OCI-LY3 (cell line): ENCODE results near the gene HIVEP2.

Source experiments
- EZH2phosphoT487 ChIP-seq: fragments of 200-600 bp; shearing (Covaris generic); IDR thresholded peaks from 2 replicates; pipeline ENCODE4 v1.6.1; 2018; ENCODE audit warnings: antibody characterized with exemption, mixed run types, low read depth
- TF ChIP-seq, protein P1 (sequence below): fragments of 200-600, 300-600 bp; sonication (generic); IDR thresholded peaks from 2 replicates; pipeline ENCODE4 v1.5.1; 2014; ENCODE audit warnings: antibody characterized with exemption, low read length, low read depth

DNA sequence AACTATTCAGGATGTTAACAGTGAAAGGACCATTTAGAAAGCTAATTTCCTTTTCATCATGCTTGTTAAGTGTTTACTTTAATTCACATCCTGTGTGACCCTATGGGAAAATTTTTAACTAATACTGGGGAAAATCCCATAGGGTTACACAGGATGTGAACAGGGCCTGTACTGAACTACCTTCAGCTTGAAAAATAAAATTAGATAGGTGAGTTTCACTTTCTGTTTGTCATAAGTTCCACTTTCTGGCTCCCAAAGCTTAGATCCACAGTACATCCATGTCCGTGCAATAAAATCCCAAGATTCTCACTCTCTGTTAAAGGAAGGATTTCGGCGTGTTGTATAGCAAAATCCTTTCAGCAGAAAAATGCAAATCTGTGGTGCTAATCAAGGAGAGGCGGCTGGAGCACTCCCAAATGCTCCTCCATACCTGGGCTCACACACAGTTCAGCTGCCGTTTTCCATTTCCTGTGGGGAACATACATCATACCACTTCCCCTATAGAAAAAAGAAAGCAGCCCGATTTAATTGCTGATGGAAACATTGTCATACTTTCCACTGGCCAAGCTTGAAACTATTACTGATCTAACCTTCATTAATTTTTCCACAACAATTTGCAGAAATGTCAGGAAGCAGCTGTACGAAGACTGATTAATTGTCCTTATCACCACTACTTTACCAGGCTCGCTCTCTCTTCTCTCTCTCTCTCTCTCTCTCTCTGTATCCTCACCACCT is 125.2 kb downstream of the HIVEP2 start:
- TF ChIP-seq, protein P1, sequence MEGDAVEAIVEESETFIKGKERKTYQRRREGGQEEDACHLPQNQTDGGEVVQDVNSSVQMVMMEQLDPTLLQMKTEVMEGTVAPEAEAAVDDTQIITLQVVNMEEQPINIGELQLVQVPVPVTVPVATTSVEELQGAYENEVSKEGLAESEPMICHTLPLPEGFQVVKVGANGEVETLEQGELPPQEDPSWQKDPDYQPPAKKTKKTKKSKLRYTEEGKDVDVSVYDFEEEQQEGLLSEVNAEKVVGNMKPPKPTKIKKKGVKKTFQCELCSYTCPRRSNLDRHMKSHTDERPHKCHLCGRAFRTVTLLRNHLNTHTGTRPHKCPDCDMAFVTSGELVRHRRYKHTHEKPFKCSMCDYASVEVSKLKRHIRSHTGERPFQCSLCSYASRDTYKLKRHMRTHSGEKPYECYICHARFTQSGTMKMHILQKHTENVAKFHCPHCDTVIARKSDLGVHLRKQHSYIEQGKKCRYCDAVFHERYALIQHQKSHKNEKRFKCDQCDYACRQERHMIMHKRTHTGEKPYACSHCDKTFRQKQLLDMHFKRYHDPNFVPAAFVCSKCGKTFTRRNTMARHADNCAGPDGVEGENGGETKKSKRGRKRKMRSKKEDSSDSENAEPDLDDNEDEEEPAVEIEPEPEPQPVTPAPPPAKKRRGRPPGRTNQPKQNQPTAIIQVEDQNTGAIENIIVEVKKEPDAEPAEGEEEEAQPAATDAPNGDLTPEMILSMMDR, result no peak
- no peak for TF ChIP-seq EZH2phosphoT487
